K562 (cell line): ENCODE measurements around the gene PTK7. TPM values are rescaled to one million over a fixed set of nuclear protein-coding genes. Genes with fewer than 3 reads are reported as not detected.

ENCODE experiments used
- CREBBP ChIP-seq: IDR thresholded peaks from one replicate; pipeline ENCODE4 v1.6.1; 2012; ENCODE audit warnings: low read depth, mild to moderate bottlenecking, control low read depth, inconsistent platforms, low read length
- FOXJ3 ChIP-seq: sonication (generic); formaldehyde crosslinking; IDR thresholded peaks from 2 replicates; pipeline ENCODE4 v1.4.0; 2020; ENCODE audit warnings: mild to moderate bottlenecking, missing genetic modification reagents
- MYC ChIP-seq, 2 experiments: fragments of 250-450 bp in 1 of 2; sonication (Bioruptor Pico) in 1 of 2; IDR thresholded peaks; 2 replicates each; pipeline versions ENCODE4 v1.5.1 to v1.6.1; 2012 to 2021; ENCODE audit warnings: low read depth in 2 of 2, borderline replicate concordance in 1 of 2, improper control_type of control experiment in 1 of 2, low read length in 1 of 2, mild to moderate bottlenecking in 1 of 2, moderate library complexity in 1 of 2
- PCBP2 ChIP-seq: fragments of 200-400 bp; formaldehyde crosslinking; IDR thresholded peaks from 2 replicates; pipeline ENCODE4 v1.6.1; 2018; ENCODE audit warnings: low read length, low read depth, mild to moderate bottlenecking, moderate library complexity; ENCODE audit not compliant: poor library complexity, severe bottlenecking
- PYGO2 ChIP-seq: fragments of 450-650 bp; IDR thresholded peaks from 2 replicates; pipeline ENCODE4 v1.6.1; 2016; ENCODE audit warnings: mild to moderate bottlenecking, missing genetic modification characterization, moderate library complexity, missing compliant biosample characterization
- polyA plus RNA-seq, 8 experiments: library from polyadenylated mRNA; depleted of rRNA in 4 of 8; stranded (reverse) in 5 of 8; unstranded in 3 of 8; fragments of >200 nt; fragmentation: Nextera tagmentation in 2 of 8; fragmentation: Illumina TruSeq in 1 of 8; extraction: Ambion mirVana in 2 of 8; extraction: Trizol in 1 of 8; gene quantifications; 2 replicates each; pipeline versions ENCODE4 v1.2.1 to v1.2.3, GENCODE V29; 2011 to 2014; ENCODE audit warnings: inconsistent platforms in 1 of 8, missing spikeins in 1 of 8
- total RNA-seq, 7 experiments: library from RNA; depleted of rRNA in 6 of 7; stranded (reverse); fragments of >200 nt in 6 of 7; fragmentation: Illumina TruSeq in 2 of 7; extraction: Trizol in 2 of 7; gene quantifications; 2 replicates each; pipeline versions ENCODE4 v1.2.1 to v1.2.3, GENCODE V29; 2011 to 2021; ENCODE audit warnings: low replicate concordance in 1 of 7
- TF ChIP-seq, protein P1 (sequence below): fragments of 200-600 bp; sonication (generic); IDR thresholded peaks from one replicate; pipeline ENCODE4 v1.6.1; 2012; ENCODE audit warnings: mild to moderate bottlenecking, low read depth, low read length, inconsistent platforms
- TF ChIP-seq, protein P2 (sequence below), 2 experiments: IDR thresholded peaks in 1 of 2; conservative IDR thresholded peaks in 1 of 2; 2 replicates each; pipeline ENCODE4 v1.6.1; 2016; ENCODE audit warnings: low read depth in 2 of 2, mild to moderate bottlenecking in 1 of 2, missing compliant biosample characterization in 1 of 2, missing genetic modification characterization in 1 of 2, moderate library complexity in 1 of 2
- TF ChIP-seq, protein P3 (sequence below): IDR thresholded peaks from 2 replicates; pipeline ENCODE4 v1.6.1; 2011; ENCODE audit warnings: borderline replicate concordance, low read depth, mild to moderate bottlenecking, moderate library complexity, low read length; ENCODE audit not compliant: insufficient read depth, poor library complexity, severe bottlenecking

Gene PTK7
- total and polyA plus RNA-seq, 9 of the 15 experiments (the other 6 are each of a cell fraction or from before 2014, with no cell fraction given) = 0.20 to 6.8 (median 4.2) TPM

- TF ChIP-seq, protein P1, sequence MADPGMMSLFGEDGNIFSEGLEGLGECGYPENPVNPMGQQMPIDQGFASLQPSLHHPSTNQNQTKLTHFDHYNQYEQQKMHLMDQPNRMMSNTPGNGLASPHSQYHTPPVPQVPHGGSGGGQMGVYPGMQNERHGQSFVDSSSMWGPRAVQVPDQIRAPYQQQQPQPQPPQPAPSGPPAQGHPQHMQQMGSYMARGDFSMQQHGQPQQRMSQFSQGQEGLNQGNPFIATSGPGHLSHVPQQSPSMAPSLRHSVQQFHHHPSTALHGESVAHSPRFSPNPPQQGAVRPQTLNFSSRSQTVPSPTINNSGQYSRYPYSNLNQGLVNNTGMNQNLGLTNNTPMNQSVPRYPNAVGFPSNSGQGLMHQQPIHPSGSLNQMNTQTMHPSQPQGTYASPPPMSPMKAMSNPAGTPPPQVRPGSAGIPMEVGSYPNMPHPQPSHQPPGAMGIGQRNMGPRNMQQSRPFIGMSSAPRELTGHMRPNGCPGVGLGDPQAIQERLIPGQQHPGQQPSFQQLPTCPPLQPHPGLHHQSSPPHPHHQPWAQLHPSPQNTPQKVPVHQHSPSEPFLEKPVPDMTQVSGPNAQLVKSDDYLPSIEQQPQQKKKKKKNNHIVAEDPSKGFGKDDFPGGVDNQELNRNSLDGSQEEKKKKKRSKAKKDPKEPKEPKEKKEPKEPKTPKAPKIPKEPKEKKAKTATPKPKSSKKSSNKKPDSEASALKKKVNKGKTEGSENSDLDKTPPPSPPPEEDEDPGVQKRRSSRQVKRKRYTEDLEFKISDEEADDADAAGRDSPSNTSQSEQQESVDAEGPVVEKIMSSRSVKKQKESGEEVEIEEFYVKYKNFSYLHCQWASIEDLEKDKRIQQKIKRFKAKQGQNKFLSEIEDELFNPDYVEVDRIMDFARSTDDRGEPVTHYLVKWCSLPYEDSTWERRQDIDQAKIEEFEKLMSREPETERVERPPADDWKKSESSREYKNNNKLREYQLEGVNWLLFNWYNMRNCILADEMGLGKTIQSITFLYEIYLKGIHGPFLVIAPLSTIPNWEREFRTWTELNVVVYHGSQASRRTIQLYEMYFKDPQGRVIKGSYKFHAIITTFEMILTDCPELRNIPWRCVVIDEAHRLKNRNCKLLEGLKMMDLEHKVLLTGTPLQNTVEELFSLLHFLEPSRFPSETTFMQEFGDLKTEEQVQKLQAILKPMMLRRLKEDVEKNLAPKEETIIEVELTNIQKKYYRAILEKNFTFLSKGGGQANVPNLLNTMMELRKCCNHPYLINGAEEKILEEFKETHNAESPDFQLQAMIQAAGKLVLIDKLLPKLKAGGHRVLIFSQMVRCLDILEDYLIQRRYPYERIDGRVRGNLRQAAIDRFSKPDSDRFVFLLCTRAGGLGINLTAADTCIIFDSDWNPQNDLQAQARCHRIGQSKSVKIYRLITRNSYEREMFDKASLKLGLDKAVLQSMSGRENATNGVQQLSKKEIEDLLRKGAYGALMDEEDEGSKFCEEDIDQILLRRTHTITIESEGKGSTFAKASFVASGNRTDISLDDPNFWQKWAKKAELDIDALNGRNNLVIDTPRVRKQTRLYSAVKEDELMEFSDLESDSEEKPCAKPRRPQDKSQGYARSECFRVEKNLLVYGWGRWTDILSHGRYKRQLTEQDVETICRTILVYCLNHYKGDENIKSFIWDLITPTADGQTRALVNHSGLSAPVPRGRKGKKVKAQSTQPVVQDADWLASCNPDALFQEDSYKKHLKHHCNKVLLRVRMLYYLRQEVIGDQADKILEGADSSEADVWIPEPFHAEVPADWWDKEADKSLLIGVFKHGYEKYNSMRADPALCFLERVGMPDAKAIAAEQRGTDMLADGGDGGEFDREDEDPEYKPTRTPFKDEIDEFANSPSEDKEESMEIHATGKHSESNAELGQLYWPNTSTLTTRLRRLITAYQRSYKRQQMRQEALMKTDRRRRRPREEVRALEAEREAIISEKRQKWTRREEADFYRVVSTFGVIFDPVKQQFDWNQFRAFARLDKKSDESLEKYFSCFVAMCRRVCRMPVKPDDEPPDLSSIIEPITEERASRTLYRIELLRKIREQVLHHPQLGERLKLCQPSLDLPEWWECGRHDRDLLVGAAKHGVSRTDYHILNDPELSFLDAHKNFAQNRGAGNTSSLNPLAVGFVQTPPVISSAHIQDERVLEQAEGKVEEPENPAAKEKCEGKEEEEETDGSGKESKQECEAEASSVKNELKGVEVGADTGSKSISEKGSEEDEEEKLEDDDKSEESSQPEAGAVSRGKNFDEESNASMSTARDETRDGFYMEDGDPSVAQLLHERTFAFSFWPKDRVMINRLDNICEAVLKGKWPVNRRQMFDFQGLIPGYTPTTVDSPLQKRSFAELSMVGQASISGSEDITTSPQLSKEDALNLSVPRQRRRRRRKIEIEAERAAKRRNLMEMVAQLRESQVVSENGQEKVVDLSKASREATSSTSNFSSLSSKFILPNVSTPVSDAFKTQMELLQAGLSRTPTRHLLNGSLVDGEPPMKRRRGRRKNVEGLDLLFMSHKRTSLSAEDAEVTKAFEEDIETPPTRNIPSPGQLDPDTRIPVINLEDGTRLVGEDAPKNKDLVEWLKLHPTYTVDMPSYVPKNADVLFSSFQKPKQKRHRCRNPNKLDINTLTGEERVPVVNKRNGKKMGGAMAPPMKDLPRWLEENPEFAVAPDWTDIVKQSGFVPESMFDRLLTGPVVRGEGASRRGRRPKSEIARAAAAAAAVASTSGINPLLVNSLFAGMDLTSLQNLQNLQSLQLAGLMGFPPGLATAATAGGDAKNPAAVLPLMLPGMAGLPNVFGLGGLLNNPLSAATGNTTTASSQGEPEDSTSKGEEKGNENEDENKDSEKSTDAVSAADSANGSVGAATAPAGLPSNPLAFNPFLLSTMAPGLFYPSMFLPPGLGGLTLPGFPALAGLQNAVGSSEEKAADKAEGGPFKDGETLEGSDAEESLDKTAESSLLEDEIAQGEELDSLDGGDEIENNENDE = no peak
- no peak for TF ChIP-seq CREBBP
- TF ChIP-seq PCBP2 = peak; percentile 33
- TF ChIP-seq FOXJ3 (CRISPR knock-in tag) = no peak
- TF ChIP-seq PYGO2 = no peak
- TF ChIP-seq, protein P2, sequence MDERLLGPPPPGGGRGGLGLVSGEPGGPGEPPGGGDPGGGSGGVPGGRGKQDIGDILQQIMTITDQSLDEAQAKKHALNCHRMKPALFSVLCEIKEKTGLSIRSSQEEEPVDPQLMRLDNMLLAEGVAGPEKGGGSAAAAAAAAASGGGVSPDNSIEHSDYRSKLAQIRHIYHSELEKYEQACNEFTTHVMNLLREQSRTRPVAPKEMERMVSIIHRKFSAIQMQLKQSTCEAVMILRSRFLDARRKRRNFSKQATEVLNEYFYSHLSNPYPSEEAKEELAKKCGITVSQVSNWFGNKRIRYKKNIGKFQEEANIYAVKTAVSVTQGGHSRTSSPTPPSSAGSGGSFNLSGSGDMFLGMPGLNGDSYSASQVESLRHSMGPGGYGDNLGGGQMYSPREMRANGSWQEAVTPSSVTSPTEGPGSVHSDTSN (CRISPR knock-in tag; IDR thresholded peaks at IDR 0.05; ENCODE audit: low read depth) = no peak
- TF ChIP-seq, protein P2 (tag; conservative IDR thresholded peaks at IDR 0.05; ENCODE audit: low read depth) = peak; percentile 35; the same call in 1 of the 2 replicates
- peak; percentile 91 for TF ChIP-seq MYC (IDR thresholded peaks at IDR 0.05; ENCODE audit: low read depth, low read length)
- no peak for TF ChIP-seq MYC (CRISPR knock-in tag; IDR thresholded peaks at IDR 0.05; ENCODE audit: borderline replicate concordance, low read depth)
- TF ChIP-seq, protein P3, sequence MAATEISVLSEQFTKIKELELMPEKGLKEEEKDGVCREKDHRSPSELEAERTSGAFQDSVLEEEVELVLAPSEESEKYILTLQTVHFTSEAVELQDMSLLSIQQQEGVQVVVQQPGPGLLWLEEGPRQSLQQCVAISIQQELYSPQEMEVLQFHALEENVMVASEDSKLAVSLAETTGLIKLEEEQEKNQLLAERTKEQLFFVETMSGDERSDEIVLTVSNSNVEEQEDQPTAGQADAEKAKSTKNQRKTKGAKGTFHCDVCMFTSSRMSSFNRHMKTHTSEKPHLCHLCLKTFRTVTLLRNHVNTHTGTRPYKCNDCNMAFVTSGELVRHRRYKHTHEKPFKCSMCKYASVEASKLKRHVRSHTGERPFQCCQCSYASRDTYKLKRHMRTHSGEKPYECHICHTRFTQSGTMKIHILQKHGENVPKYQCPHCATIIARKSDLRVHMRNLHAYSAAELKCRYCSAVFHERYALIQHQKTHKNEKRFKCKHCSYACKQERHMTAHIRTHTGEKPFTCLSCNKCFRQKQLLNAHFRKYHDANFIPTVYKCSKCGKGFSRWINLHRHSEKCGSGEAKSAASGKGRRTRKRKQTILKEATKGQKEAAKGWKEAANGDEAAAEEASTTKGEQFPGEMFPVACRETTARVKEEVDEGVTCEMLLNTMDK = peak; percentile 98
Measured at GRCh38 chr6:43170931-43171706, 95.0 kb downstream of the PTK7 start, which contains the start of gene SRF (continued).
